Ovary (tissue), 9 donors: Measurements from ENCODE around the gene CACNA1S. TPM values are rescaled to one million over a fixed set of nuclear protein-coding genes. Genes with fewer than 3 reads are reported as not detected.

Source experiments
- DNase-seq, 5 donors: peaks; one replicate each; pipeline ENCODE4 v3.0.0-alpha.2; 2019 to 2020
- H3K27ac ChIP-seq, 2 donors: fragments of 200-600 bp; one replicate each; pipeline versions ENCODE4 v1.5.1 to v1.8.0; 2019 to 2022
- H3K27me3 ChIP-seq: fragments of 200-600 bp; one replicate; pipeline ENCODE4 v1.8.0; 2022
- H3K36me3 ChIP-seq: fragments of 200-600 bp; sonication (generic); one replicate; pipeline ENCODE4 v1.5.1; 2019
- H3K4me1 ChIP-seq: one replicate; pipeline ENCODE4 v1.8.1; 2013; ENCODE audit warnings: mild to moderate bottlenecking, moderate library complexity; ENCODE audit not compliant: insufficient read depth
- H3K4me3 ChIP-seq: fragments of 200-600 bp; sonication (generic); one replicate; pipeline ENCODE4 v1.5.1; 2017
- H3K9me3 ChIP-seq, 2 donors: fragments of 200-600 bp in 1 of 2; sonication (generic) in 1 of 2; one replicate each; pipeline versions ENCODE4 v1.5.1 to v1.8.1; 2013 to 2019; ENCODE audit warnings: mild to moderate bottlenecking in 1 of 2, moderate library complexity in 1 of 2
- CTCF ChIP-seq, 3 donors: fragments of 450-650 bp in 2 of 3; fragments of 200-600 bp in 1 of 3; IDR thresholded peaks; one replicate each; pipeline versions ENCODE4 v1.5.1 to v1.8.0; 2016 to 2022; ENCODE audit warnings: antibody characterized with exemption in 3 of 3, mild to moderate bottlenecking in 1 of 3
- EP300 ChIP-seq: sonication (generic); formaldehyde crosslinking; IDR thresholded peaks from one replicate; pipeline ENCODE4 v1.6.1; 2017; ENCODE audit warnings: antibody characterized with exemption
- POLR2A ChIP-seq: fragments of 450-650 bp; IDR thresholded peaks from one replicate; pipeline ENCODE4 v1.6.1; 2017; ENCODE audit warnings: antibody characterized with exemption, mild to moderate bottlenecking, moderate library complexity
- WGBS, 3 donors: extraction: QIAGEN DNeasy Blood & Tissue Kit in 1 of 3; methylation state at CpG; one replicate each; pipeline versions ENCODE4 v1.1.5 to v1.1.7; 2013 to 2017; 5-methylcytosine and 5-hydroxymethylcytosine counted together
- intact Hi-C, 4 donors: fragments of 100-400 bp; cut with DNase I; formaldehyde crosslinking; loops; one replicate each; pipeline versions ENCODE4 v1.11.0 to v1.15.1; 2022 to 2023
- polyA plus RNA-seq, 2 donors: library from polyadenylated mRNA; stranded (reverse); fragments of 200-250 nt in 1 of 2; fragments of 350-450 nt in 1 of 2; fragmentation: Illumina TruSeq in 1 of 2; extraction: RNeasy Lipid Tissue Mini Kit (QIAGEN cat#74804) in 1 of 2; gene quantifications; one replicate each; pipeline ENCODE4 v1.2.3, GENCODE V29; 2013 to 2014
- total RNA-seq, 7 donors: library from RNA; depleted of rRNA in 2 of 7; stranded (reverse); fragments of >200 nt in 2 of 7; fragmentation: NEBNext Ultra II Directional in 3 of 7; extraction: Animal tissue kit (Norgen Biotek cat#: 25700) in 3 of 7; gene quantifications; one replicate each; pipeline versions ENCODE4 v1.1.0 to v1.2.4, GENCODE V29; 2016 to 2023
- donor health status: DM: no; HTN: no; CAD: no; lungs with moderate emphysema.
- donor health status: DM: no; HTN: no; CAD: no.
- donor health status: Bipolar disorder and iron deficiency.
- donor health status: DM: yes; HTN: yes; CAD: no.
- donor health status: DM: no; HTN: no; CAD: no.
- donor health status: DM: yes; HTN: yes; CAD: no.

Gene CACNA1S
- total and polyA plus RNA-seq, 9 donors = 0.01 to 0.05 (median 0.05) TPM; not detected in 6

GRCh38 chr1:201022493-201022819 is 89.8 kb downstream of the CACNA1S start:
- 75 to 88% (median 81%) methylated on average over 2 of the region's 2 CpGs for WGBS, 3 donors
- Histone ChIP-seq H3K27me3 (no peaks in the 10 kb centered on the region), H3K27ac (no peak overlapping the region), H3K4me3 (no peak overlapping the region), H3K9me3 (no peaks in the 10 kb centered on the region), H3K4me1 (peaks cover 5% of the 10 kb centered on the region), H3K36me3 (no peaks in the 10 kb centered on the region)
- intact Hi-C loops = no loop called here
- DNase-seq = no peak
- TF ChIP-seq CTCF (IDR thresholded peaks at IDR 0.05) (no peak), EP300 (no peak), POLR2A (no peak)

GRCh38 chr1:201021630-201022492 is 90.4 kb downstream of the CACNA1S start:
- intact Hi-C loops = no loop called here
- DNase-seq = no peak

GRCh38 chr1:201020721-201021629 is 91.3 kb downstream of the CACNA1S start:
- H3K4me3 ChIP-seq = no peak overlapping the region
- intact Hi-C loops = no loop called here
- no peak for TF ChIP-seq CTCF (IDR thresholded peaks at IDR 0.05)
- TF ChIP-seq EP300 = no peak
- TF ChIP-seq POLR2A = no peak
- no peaks in the 10 kb centered on the region for H3K27me3 ChIP-seq
- 67 to 76% (median 69%) methylated on average over 10 to 11 of the region's 11 CpGs for WGBS, 3 donors
- no peak overlapping the region for H3K27ac ChIP-seq
- peaks cover 5% of the 10 kb centered on the region for H3K4me1 ChIP-seq
- no peak for DNase-seq
- H3K36me3 ChIP-seq = no peaks in the 10 kb centered on the region
- H3K9me3 ChIP-seq = no peaks in the 10 kb centered on the region

More at GRCh38 chr1:201021630-201022492, 90.4 kb downstream of the CACNA1S start:
- 80 to 83% (median 81%) methylated on average over 7 of the region's 7 CpGs for WGBS, 3 donors
- no peak for TF ChIP-seq CTCF (IDR thresholded peaks at IDR 0.05)
- TF ChIP-seq POLR2A = no peak
- TF ChIP-seq EP300 = no peak
- H3K27me3 ChIP-seq = no peaks in the 10 kb centered on the region
- H3K27ac ChIP-seq = no peak overlapping the region
- H3K4me1 ChIP-seq = peaks cover 5% of the 10 kb centered on the region
- no peak overlapping the region for H3K4me3 ChIP-seq
- H3K9me3 ChIP-seq = no peaks in the 10 kb centered on the region
- no peaks in the 10 kb centered on the region for H3K36me3 ChIP-seq

- DNase-seq = no peak
- 78 to 90% (median 86%) methylated on average over 4 of the region's 4 CpGs for WGBS, 3 donors
- TF ChIP-seq POLR2A = no peak
- no peak for TF ChIP-seq EP300
- TF ChIP-seq CTCF (IDR thresholded peaks at IDR 0.05) = no peak
- Histone ChIP-seq H3K4me3 (no peak overlapping the region), H3K4me1 (peaks cover 5% of the 10 kb centered on the region), H3K36me3 (no peaks in the 10 kb centered on the region), H3K9me3 (no peaks in the 10 kb centered on the region), H3K27ac (no peak overlapping the region), H3K27me3 (no peaks in the 10 kb centered on the region)
- intact Hi-C loops = no loop called here
These were observed 92.1 kb downstream of the CACNA1S start for GRCh38 chr1:201020040-201020591.
